Neural progenitor cell (in vitro differentiated cells): ENCODE measurements around the gene CIB4.

Experiments
- EZH2 ChIP-seq: fragments of 200-600 bp; sonication (generic); IDR thresholded peaks from 2 replicates; pipeline ENCODE4 v1.6.1; 2017; ENCODE audit warnings: antibody characterized with exemption, mild to moderate bottlenecking, moderate library complexity
- EZH2phosphoT487 ChIP-seq: fragments of 200-600 bp; sonication (generic); IDR thresholded peaks from 2 replicates; pipeline ENCODE4 v1.6.1; 2017; ENCODE audit warnings: antibody characterized with exemption
- TF ChIP-seq, protein P1 (sequence below): fragments of 200-600 bp; sonication (generic); IDR thresholded peaks from 2 replicates; pipeline ENCODE4 v1.5.1; 2017; ENCODE audit warnings: antibody characterized with exemption, mild to moderate bottlenecking

DNA sequence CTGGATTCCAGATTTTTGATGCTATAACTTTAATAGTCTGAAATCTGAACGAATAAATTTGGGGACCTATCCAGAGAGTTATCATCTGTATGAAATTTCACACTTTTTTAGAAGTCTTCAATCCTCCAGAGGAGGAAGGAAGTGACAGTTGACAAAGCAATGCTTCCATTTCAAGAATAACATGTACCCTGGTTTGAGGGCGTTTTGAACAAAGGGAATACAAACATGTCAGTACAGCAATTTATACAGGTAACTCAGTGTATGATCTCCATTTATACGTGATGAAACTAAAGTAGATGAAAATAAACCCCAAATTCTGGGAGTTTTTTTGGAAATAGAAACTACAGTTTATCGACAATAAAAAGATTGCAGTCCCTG is 42.2 kb downstream of the CIB4 start:
- TF ChIP-seq, protein P1, sequence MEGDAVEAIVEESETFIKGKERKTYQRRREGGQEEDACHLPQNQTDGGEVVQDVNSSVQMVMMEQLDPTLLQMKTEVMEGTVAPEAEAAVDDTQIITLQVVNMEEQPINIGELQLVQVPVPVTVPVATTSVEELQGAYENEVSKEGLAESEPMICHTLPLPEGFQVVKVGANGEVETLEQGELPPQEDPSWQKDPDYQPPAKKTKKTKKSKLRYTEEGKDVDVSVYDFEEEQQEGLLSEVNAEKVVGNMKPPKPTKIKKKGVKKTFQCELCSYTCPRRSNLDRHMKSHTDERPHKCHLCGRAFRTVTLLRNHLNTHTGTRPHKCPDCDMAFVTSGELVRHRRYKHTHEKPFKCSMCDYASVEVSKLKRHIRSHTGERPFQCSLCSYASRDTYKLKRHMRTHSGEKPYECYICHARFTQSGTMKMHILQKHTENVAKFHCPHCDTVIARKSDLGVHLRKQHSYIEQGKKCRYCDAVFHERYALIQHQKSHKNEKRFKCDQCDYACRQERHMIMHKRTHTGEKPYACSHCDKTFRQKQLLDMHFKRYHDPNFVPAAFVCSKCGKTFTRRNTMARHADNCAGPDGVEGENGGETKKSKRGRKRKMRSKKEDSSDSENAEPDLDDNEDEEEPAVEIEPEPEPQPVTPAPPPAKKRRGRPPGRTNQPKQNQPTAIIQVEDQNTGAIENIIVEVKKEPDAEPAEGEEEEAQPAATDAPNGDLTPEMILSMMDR, result no peak
- TF ChIP-seq EZH2phosphoT487 (no peak), EZH2 (no peak)
